Mesenchymal stem cell (in vitro differentiated cells and primary cell): ENCODE measurements around the gene CDH4.
A peak's percentile ranks its signal among the peaks of the same experiment; 100 is the strongest.

Experiments
- DNase-seq: peaks from one replicate; pipeline ENCODE4 v3.0.0-alpha.2; 2013
- H2AFZ ChIP-seq: one replicate; pipeline ENCODE4 v1.6.1; 2013; ENCODE audit warnings: low read depth, mild to moderate bottlenecking, control low read depth, inconsistent platforms, low read length, moderate library complexity
- H2AK5ac ChIP-seq: 2 replicates; pipeline ENCODE4 v1.6.1; 2013; ENCODE audit warnings: low read length, moderate library complexity, mild to moderate bottlenecking, inconsistent platforms; ENCODE audit not compliant: severe bottlenecking
- H2BK120ac ChIP-seq: one replicate; pipeline ENCODE4 v1.6.1; 2013; ENCODE audit warnings: low read depth, mild to moderate bottlenecking, inconsistent platforms, low read length, moderate library complexity
- H2BK12ac ChIP-seq, 2 experiments: one replicate each; pipeline ENCODE4 v1.6.1; 2013; ENCODE audit warnings: inconsistent platforms in 2 of 2, low read length in 2 of 2, mild to moderate bottlenecking in 2 of 2, moderate library complexity in 2 of 2, control low read depth in 1 of 2
- H2BK15ac ChIP-seq: one replicate; pipeline ENCODE4 v1.6.1; 2013; ENCODE audit warnings: mild to moderate bottlenecking, low read depth, inconsistent platforms; ENCODE audit not compliant: poor library complexity, severe bottlenecking
- H2BK5ac ChIP-seq: 2 replicates; pipeline ENCODE4 v1.6.1; 2013; ENCODE audit warnings: low read depth, mild to moderate bottlenecking, low read length, control low read depth, inconsistent platforms; ENCODE audit not compliant: poor library complexity, severe bottlenecking
- H3K14ac ChIP-seq, 2 experiments: one replicate each; pipeline ENCODE4 v1.6.1; 2013; ENCODE audit warnings: inconsistent platforms in 2 of 2, low read length in 2 of 2, control low read depth in 1 of 2, mild to moderate bottlenecking in 1 of 2, moderate library complexity in 1 of 2
- H3K18ac ChIP-seq, 2 experiments: one replicate each; pipeline ENCODE4 v1.6.1; 2013; ENCODE audit warnings: inconsistent platforms in 2 of 2, low read length in 2 of 2, control low read depth in 1 of 2, low read depth in 1 of 2, mild to moderate bottlenecking in 1 of 2
- H3K23ac ChIP-seq, 2 experiments: one replicate each; pipeline ENCODE4 v1.6.1; 2013; ENCODE audit warnings: inconsistent platforms in 2 of 2, low read length in 2 of 2, mild to moderate bottlenecking in 2 of 2, moderate library complexity in 2 of 2, control low read depth in 1 of 2
- H3K27ac ChIP-seq: 2 replicates; pipeline ENCODE4 v1.5.1; 2013; ENCODE audit warnings: mild to moderate bottlenecking, moderate library complexity, low read length, control low read depth, inconsistent platforms; ENCODE audit not compliant: poor library complexity, severe bottlenecking
- H3K27me3 ChIP-seq, 2 experiments: 2 replicates each; pipeline versions ENCODE4 v1.6.1 to v1.7.0; 2013; ENCODE audit warnings: low read length in 2 of 2, mild to moderate bottlenecking in 2 of 2, moderate library complexity in 2 of 2, control low read depth in 1 of 2, inconsistent platforms in 1 of 2; ENCODE audit not compliant: control insufficient read depth in 1 of 2, insufficient read depth in 1 of 2
- H3K36me3 ChIP-seq, 2 experiments: 2 replicates each; pipeline versions ENCODE4 v1.6.1 to v1.7.0; 2013; ENCODE audit warnings: low read length in 2 of 2, control low read depth in 1 of 2, inconsistent platforms in 1 of 2, low read depth in 1 of 2, mild to moderate bottlenecking in 1 of 2; ENCODE audit not compliant: insufficient read depth in 2 of 2, control insufficient read depth in 1 of 2
- H3K4ac ChIP-seq, 2 experiments: one replicate each; pipeline ENCODE4 v1.6.1; 2013; ENCODE audit warnings: inconsistent platforms in 2 of 2, low read length in 2 of 2, mild to moderate bottlenecking in 2 of 2, moderate library complexity in 2 of 2, control low read depth in 1 of 2, low read depth in 1 of 2
- H3K4me1 ChIP-seq: 2 replicates; pipeline ENCODE4 v1.6.1; 2013; ENCODE audit warnings: low read depth, low read length, control low read depth; ENCODE audit not compliant: control insufficient read depth, insufficient read depth
- H3K4me2 ChIP-seq: 2 replicates; pipeline ENCODE4 v1.6.1; 2013; ENCODE audit warnings: low read length, mild to moderate bottlenecking, inconsistent platforms; ENCODE audit not compliant: poor library complexity, severe bottlenecking
- H3K4me3 ChIP-seq, 2 experiments: 2 replicates each; pipeline versions ENCODE4 v1.5.1 to v1.7.0; 2013; ENCODE audit warnings: low read length in 2 of 2, mild to moderate bottlenecking in 2 of 2, control low read depth in 1 of 2, low read depth in 1 of 2; ENCODE audit not compliant: insufficient read depth in 1 of 2
- H3K79me1 ChIP-seq: replicated peaks from 2 replicates; pipeline ENCODE4 v1.6.1; 2013; ENCODE audit warnings: mild to moderate bottlenecking, control low read depth, low read length, inconsistent platforms; ENCODE audit not compliant: poor library complexity, severe bottlenecking
- H3K9ac ChIP-seq: 2 replicates; pipeline ENCODE4 v1.7.0; 2013; ENCODE audit warnings: mild to moderate bottlenecking, low read length, moderate library complexity
- H3K9me3 ChIP-seq: 2 replicates; pipeline ENCODE4 v1.7.0; 2013; ENCODE audit warnings: mild to moderate bottlenecking, low read length; ENCODE audit not compliant: control insufficient read depth
- H4K8ac ChIP-seq: one replicate; pipeline ENCODE4 v1.6.1; 2013; ENCODE audit warnings: inconsistent platforms, mild to moderate bottlenecking, low read length, moderate library complexity
- H4K91ac ChIP-seq: one replicate; pipeline ENCODE4 v1.6.1; 2013; ENCODE audit warnings: mild to moderate bottlenecking, low read length, inconsistent platforms
- WGBS: methylation state at CpG from one replicate; pipeline ENCODE4 v1.1.7; 2013; ENCODE audit warnings: mixed read lengths; 5-methylcytosine and 5-hydroxymethylcytosine counted together

CDH4 gene

DNA sequence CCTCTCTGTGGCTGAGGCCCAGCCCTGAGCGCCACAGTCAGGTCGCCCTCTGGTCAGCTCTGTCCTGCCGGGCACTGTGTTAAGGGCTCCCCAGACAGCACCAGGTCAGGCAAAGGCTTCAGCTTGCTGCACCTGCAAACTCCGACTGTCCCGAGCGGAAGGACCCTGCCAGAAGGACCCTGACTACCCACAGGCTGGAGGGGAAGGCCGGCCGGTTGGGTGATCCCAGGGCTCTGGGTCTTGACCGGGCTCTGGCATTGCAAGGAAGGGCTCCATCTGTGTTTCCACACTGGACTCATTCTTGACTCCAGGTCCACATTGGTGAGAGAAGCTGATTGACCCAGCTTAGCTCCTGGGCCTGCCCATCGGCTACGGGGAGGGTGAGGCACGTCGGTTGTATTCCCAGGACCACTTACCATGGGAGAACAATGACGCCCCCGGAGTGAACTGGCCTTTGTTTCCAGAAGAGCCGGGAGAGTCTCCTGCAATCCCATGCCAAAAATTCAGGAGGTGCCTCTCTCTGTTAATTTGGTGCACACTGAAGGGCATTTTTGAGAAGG is 583.8 kb downstream of the CDH4 start:
- H3K18ac ChIP-seq = no peak overlapping the region
- no peak for DNase-seq
- WGBS = 91% methylated on average over 16 of the region's 16 CpGs
- H2BK15ac ChIP-seq = no peak overlapping the region
- H3K4me2 ChIP-seq = no peak overlapping the region
- H2BK12ac ChIP-seq = no peak overlapping the region
- H2AFZ ChIP-seq = no peak overlapping the region
- no peaks in the 10 kb centered on the region for H3K36me3 ChIP-seq
- no peak overlapping the region for H2BK5ac ChIP-seq
- H3K79me1 ChIP-seq = no peaks in the 10 kb centered on the region
- H3K4me1 ChIP-seq = no peaks in the 10 kb centered on the region
- no peak overlapping the region for H4K91ac ChIP-seq
- no peak overlapping the region for H3K4me3 ChIP-seq
- H3K27ac ChIP-seq = no peak overlapping the region
- H3K9ac ChIP-seq = no peak overlapping the region
- no peak overlapping the region for H3K4ac ChIP-seq
- H4K8ac ChIP-seq = no peak overlapping the region
- no peaks in the 10 kb centered on the region for H3K9me3 ChIP-seq
- peaks cover 3 to 12% of the 10 kb centered on the region in 2 experiments for H3K27me3 ChIP-seq
- H3K14ac ChIP-seq = no peak overlapping the region
- H3K23ac ChIP-seq = no peak overlapping the region
- no peak overlapping the region for H2AK5ac ChIP-seq
- no peak overlapping the region for H2BK120ac ChIP-seq

GRCh38 chr20:61837200-61837599 is 585.1 kb downstream of the CDH4 start:
- no peak overlapping the region for H2BK120ac ChIP-seq
- H2BK12ac ChIP-seq = no peak overlapping the region
- no peak overlapping the region for H3K9ac ChIP-seq
- no peak overlapping the region for H2AK5ac ChIP-seq
- no peak for DNase-seq
- no peak overlapping the region for H3K4me3 ChIP-seq
- no peak overlapping the region for H3K27ac ChIP-seq
- no peak overlapping the region for H3K23ac ChIP-seq
- no peaks in the 10 kb centered on the region for H3K79me1 ChIP-seq
- no peak overlapping the region for H3K4ac ChIP-seq
- H3K18ac ChIP-seq = no peak overlapping the region
- H2BK15ac ChIP-seq = no peak overlapping the region
- no peak overlapping the region for H3K14ac ChIP-seq
- peaks cover 4 to 7% of the 10 kb centered on the region in 2 experiments for H3K27me3 ChIP-seq
- H3K4me2 ChIP-seq = no peak overlapping the region
- no peaks in the 10 kb centered on the region for H3K36me3 ChIP-seq
- no peak overlapping the region for H2AFZ ChIP-seq
- no peak overlapping the region for H4K91ac ChIP-seq
- H3K4me1 ChIP-seq = no peaks in the 10 kb centered on the region
- no peak overlapping the region for H2BK5ac ChIP-seq
- WGBS = 68% methylated on average over 5 of the region's 9 CpGs
- H3K9me3 ChIP-seq = no peaks in the 10 kb centered on the region
- no peak overlapping the region for H4K8ac ChIP-seq

DNA sequence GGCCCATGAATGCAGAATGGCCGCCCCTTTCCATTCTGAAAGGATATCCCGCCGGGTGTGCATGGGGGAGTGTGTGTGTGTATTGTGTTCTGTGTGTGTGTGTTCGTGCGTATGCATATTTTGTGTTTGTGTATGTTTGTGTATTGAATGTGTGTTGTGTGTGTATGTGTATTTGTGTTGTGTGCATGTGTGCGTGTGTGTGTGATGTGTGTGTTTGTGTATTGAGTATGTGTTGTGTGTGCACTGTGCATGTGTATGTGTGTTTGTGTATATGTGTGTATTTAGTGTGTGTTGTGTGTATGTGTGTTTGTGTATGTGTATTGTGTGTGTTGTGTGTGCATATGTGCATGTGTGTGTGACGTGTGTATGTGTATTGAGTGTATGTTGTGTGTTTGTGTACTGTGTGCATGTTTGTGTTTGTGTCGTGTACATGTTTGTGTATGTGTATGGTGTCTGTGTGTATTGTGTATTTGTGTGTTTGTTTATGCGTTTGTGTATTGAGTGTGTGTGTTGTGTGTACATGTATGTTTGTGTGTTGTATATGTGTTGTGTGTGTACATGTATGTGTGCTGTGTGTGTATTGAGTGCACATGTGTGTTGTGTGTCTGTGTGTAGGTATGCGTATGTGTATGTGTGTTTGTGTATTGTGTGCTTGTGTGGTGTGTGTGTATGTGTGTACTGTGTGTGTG is 587.3 kb downstream of the CDH4 start:
- H2BK15ac ChIP-seq = no peak overlapping the region
- H3K27me3 ChIP-seq = peaks cover 0 to 11% of the 10 kb centered on the region in 2 experiments
- no peak overlapping the region for H3K9ac ChIP-seq
- no peak overlapping the region for H2BK12ac ChIP-seq
- no peak overlapping the region for H3K18ac ChIP-seq
- no peak overlapping the region for H3K4me3 ChIP-seq
- H3K27ac ChIP-seq = no peak overlapping the region
- H2AFZ ChIP-seq = no peak overlapping the region
- no peak overlapping the region for H2BK120ac ChIP-seq
- no peak overlapping the region for H3K4me2 ChIP-seq
- H3K4ac ChIP-seq = no peak overlapping the region
- no peak for DNase-seq
- H4K8ac ChIP-seq = no peak overlapping the region
- peak overlapping the region; percentile 16 for H4K91ac ChIP-seq
- no peak overlapping the region for H3K14ac ChIP-seq
- 96% methylated on average over 10 of the region's 10 CpGs for WGBS
- H3K23ac ChIP-seq = no peak overlapping the region
- no peaks in the 10 kb centered on the region for H3K9me3 ChIP-seq
- no peaks in the 10 kb centered on the region for H3K36me3 ChIP-seq
- H2AK5ac ChIP-seq = no peak overlapping the region
- H2BK5ac ChIP-seq = no peak overlapping the region
- no peaks in the 10 kb centered on the region for H3K79me1 ChIP-seq
- H3K4me1 ChIP-seq = no peaks in the 10 kb centered on the region

- no peak overlapping the region for H3K4ac ChIP-seq
- no peak overlapping the region for H3K4me2 ChIP-seq
- H4K8ac ChIP-seq = no peak overlapping the region
- no peak overlapping the region for H2AK5ac ChIP-seq
- no peak overlapping the region for H3K27ac ChIP-seq
- no peaks in the 10 kb centered on the region for H3K36me3 ChIP-seq
- H3K4me3 ChIP-seq = no peak overlapping the region
- no peaks in the 10 kb centered on the region for H3K79me1 ChIP-seq
- no peak overlapping the region for H3K23ac ChIP-seq
- H3K27me3 ChIP-seq = peaks cover 0 to 11% of the 10 kb centered on the region in 2 experiments
- 93% methylated on average over 26 of the region's 26 CpGs for WGBS
- no peak overlapping the region for H3K18ac ChIP-seq
- H2BK5ac ChIP-seq = no peak overlapping the region
- no peak overlapping the region for H4K91ac ChIP-seq
- H2BK120ac ChIP-seq = no peak overlapping the region
- no peak for DNase-seq
- no peaks in the 10 kb centered on the region for H3K4me1 ChIP-seq
- H2BK12ac ChIP-seq = no peak overlapping the region
- H3K9me3 ChIP-seq = no peaks in the 10 kb centered on the region
- H2BK15ac ChIP-seq = no peak overlapping the region
- H3K9ac ChIP-seq = no peak overlapping the region
- H2AFZ ChIP-seq = no peak overlapping the region
- no peak overlapping the region for H3K14ac ChIP-seq
Measured at GRCh38 chr20:61839912-61840778, 588.1 kb downstream of the CDH4 start.
